Esophagus squamous epithelium (tissue), 4 donors: ENCODE measurements around the gene SEC22B.
"Not testable (repeated sequence)": the region's sequence is repeated elsewhere in the genome, so short reads cannot be mapped to it uniquely, and the experiment has no call there.

Experiments used
- POLR2A ChIP-seq, 4 donors: fragments of 450-650 bp; IDR thresholded peaks; one replicate each; pipeline ENCODE4 v1.6.1; 2017; ENCODE audit warnings: antibody characterized with exemption in 4 of 4, mild to moderate bottlenecking in 4 of 4, moderate library complexity in 3 of 4
- TF ChIP-seq, protein P1 (sequence below), 6 experiments: fragments of 450-650 bp in 4 of 6; fragments of 200-600 bp in 2 of 6; sonication (generic) in 2 of 6; IDR thresholded peaks; one replicate each; pipeline ENCODE4 v1.5.1; 2016 to 2019; ENCODE audit warnings: antibody characterized with exemption in 6 of 6, mild to moderate bottlenecking in 4 of 6, moderate library complexity in 4 of 6

DNA sequence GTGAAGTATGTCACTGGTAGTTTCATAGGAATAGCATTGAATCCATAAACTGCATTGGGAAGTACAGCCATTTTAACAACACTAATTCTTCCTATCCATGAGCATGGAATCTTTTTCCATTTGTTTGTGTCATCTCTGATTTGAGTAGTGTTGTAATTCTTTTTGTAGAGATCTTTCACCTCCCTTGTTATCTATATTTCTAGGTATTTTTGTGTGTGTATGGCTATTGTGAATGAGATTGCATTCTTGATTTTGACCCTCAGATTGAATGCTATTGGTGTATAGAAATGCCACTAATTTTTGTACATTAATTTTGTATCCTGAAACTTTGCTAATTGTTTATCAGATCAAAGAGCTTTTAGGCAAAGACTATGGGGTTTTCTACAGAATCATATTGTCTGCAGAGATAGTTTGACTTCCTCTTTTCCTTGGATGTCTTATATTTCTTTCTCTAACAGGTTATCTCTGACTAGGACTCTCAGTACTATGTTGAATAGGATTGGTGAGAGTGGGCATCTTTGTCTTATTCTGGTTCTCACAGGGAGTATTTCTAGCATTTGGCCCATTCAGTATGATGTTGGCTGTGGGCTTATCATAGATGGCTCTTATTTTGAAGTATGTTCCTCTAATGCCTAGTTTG, 26.8 kb downstream of the SEC22B start:
- TF ChIP-seq, protein P1, sequence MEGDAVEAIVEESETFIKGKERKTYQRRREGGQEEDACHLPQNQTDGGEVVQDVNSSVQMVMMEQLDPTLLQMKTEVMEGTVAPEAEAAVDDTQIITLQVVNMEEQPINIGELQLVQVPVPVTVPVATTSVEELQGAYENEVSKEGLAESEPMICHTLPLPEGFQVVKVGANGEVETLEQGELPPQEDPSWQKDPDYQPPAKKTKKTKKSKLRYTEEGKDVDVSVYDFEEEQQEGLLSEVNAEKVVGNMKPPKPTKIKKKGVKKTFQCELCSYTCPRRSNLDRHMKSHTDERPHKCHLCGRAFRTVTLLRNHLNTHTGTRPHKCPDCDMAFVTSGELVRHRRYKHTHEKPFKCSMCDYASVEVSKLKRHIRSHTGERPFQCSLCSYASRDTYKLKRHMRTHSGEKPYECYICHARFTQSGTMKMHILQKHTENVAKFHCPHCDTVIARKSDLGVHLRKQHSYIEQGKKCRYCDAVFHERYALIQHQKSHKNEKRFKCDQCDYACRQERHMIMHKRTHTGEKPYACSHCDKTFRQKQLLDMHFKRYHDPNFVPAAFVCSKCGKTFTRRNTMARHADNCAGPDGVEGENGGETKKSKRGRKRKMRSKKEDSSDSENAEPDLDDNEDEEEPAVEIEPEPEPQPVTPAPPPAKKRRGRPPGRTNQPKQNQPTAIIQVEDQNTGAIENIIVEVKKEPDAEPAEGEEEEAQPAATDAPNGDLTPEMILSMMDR (IDR thresholded peaks at IDR 0.05), result not testable (repeated sequence)
- TF ChIP-seq POLR2A (IDR thresholded peaks at IDR 0.05), result not testable (repeated sequence)
